HG02943 (cell line): ENCODE measurements around the gene ELAVL1.
"Not testable (repeated sequence)": the region's sequence is repeated elsewhere in the genome, so short reads cannot be mapped to it uniquely, and the experiment has no call there.

ENCODE experiments used
- ATAC-seq: cut with Tn5 transposase; IDR thresholded peaks from one replicate; pipeline ENCODE4 v1.9.1; 2021; ENCODE audit warnings: mild to moderate bottlenecking, low read depth, moderate library complexity; ENCODE audit not compliant: unreplicated experiment

ELAVL1 gene

DNA sequence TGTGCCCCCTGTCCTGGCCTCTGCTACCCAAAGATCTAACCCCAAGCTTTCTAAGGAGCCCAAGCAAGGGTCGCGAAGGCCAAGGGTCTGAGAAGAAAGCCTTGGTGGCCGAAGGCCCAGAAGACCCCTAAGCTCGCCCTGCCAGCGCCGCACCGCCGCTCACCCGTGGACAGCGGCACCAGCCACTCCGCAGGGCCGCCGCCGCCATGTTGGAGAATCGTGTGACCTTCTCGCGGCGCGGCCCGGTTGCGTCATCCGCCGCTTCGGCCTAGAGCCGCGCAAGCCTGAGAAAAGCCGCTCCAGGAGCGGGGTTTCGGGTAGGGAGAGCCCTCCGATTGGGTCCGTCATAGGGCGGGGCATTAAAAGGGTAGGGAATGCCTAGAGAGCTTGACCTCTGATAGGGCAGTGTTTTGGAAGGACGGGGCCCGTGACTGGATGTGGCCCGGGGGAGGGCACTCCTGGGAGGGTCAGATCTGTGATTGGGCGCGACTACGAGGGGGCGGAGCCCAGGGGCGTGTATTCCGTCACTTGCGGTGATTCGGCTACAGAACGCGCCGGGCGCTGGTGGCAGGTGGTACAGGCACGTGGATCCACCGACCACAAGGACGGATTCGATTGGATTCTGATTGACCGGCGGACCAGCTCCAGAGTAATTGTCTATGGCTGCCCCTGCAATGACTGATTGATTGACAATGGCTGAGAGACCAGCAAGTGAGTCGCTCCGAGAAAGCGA, 61.8 kb downstream of the ELAVL1 start, which contains the start of gene TIMM44:
Gene TIMM44 (minus strand): TSS at position 223 of the 733 bp plus-strand sequence. CDS start 15 bp downstream, at position 208.
- peak; percentile 90 for ATAC-seq

- no peak for ATAC-seq
Observed at GRCh38 chr19:7942981-7943443, 62.4 kb downstream of the ELAVL1 start.

- no peak for ATAC-seq
Observed at GRCh38 chr19:7941895-7942596, 63.4 kb downstream of the ELAVL1 start.

GRCh38 chr19:7940841-7941240, 64.6 kb downstream of the ELAVL1 start:
- ATAC-seq, result no peak

DNA sequence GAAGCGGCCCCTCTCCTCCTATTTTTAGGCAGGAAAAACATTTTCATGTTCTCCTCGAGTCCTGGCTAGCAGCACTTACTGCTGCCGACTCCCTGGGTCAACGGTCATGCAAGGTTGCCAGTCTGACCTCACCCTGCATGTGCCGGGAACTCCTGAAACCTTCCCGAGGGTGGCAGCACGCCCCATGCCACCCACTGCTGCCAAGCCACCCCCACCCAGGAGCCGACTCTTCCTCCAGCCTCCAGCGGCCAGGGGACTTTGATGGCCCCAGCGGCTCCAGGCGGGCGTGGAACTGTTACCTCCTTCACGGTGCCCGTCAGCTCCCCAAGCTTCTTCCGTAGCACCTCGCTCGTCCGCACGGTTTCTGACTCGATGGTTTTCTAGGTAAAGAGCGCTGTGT, 70.7 kb downstream of the ELAVL1 start:
- no peak for ATAC-seq

DNA sequence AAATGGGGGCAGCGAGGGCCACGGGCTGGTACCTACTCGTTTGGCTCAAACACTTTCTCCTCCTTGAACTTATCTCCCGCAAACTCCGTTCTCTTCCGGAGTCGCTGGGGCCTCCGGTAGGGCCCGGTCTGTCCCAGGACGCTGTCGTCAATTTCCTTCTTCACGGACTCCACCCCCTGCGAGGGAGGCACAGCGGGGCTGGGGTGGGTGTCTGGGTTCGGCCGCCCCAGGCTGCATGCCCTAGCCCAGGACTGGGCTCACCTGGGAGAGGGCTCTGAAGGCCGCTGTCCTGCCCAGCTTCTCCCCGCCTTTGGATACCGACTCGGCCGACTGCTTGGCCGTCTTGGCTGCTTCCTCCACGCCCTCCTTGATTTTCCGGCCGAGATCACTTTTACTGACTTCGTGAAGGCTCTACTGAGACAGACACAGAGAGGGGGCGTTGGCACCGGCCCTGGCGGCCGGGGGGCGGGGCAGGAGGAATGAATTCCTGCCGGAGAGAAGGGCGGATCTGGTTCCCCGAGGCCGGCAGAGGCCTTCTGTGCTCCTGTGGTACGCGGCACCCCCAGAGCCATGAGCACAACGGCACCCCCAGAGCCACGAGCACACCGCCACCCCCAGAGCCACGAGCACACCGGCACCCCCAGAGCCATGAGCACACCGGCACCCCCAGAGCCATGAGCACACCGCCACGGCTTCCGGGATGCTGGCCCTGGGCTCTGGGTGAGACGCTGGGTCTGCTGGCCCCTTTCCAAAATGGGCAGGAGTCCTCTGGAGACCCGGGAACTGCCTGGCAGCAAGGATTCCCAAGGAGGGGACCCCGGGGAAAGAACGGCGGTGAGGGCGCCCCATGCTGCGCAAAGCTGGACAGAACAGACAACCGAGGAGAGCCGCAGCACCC, 71.4 kb downstream of the ELAVL1 start:
- ATAC-seq, result no peak

DNA sequence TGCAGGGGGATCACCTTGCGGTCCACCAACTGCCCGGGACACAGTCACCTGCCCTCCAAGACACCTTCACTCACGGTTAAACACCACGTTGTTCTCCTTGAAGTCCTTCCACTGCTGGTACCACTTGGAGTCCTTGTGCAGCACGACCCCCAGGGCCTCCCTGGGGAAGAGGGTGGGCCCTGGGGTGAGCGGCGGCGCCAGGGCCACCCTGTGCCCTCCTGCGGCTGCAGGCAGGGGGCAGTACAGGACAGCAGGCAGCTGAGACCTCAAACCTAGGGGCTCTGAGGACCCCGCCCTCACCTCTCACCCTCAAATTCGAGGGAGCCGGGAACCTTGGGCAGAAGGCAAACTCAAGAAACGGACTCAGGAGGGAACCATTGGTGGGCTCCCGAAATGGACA, 72.0 kb downstream of the ELAVL1 start:
- no peak for ATAC-seq

GRCh38 chr19:7932930-7933300, 72.5 kb downstream of the ELAVL1 start:
- ATAC-seq, result no peak

DNA sequence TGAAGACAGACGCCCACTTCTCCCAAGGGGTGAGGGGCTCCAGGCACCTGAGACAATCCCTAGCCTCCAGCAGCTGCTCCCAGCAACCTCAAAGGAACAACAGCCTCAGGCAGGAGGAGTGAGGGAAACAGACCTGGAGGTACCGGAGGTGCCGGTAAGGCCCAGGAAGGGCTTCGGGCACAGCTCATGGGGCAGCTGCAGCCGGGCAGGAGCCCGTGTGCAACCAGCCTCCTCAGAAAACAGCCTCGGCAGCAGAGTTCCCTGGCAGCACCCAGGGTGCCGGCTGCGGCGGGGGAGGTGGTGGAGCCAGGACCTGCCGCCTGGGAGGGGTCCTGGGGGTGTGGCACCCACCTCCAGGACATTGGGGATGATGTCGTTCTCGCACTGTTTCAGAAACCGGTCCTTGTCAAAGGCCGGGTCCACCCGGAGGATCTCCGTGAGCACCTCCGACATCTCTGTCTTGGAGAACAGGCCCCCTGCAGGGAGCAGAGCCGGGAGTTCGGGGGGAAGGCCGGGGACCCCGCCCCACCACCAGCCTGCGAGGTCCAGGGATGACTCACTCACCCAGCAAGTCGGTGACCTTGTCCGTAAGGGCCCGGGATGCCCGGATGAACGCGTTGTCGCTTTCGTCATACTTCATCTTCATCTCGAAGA, 73.0 kb downstream of the ELAVL1 start:
- ATAC-seq, result no peak

DNA sequence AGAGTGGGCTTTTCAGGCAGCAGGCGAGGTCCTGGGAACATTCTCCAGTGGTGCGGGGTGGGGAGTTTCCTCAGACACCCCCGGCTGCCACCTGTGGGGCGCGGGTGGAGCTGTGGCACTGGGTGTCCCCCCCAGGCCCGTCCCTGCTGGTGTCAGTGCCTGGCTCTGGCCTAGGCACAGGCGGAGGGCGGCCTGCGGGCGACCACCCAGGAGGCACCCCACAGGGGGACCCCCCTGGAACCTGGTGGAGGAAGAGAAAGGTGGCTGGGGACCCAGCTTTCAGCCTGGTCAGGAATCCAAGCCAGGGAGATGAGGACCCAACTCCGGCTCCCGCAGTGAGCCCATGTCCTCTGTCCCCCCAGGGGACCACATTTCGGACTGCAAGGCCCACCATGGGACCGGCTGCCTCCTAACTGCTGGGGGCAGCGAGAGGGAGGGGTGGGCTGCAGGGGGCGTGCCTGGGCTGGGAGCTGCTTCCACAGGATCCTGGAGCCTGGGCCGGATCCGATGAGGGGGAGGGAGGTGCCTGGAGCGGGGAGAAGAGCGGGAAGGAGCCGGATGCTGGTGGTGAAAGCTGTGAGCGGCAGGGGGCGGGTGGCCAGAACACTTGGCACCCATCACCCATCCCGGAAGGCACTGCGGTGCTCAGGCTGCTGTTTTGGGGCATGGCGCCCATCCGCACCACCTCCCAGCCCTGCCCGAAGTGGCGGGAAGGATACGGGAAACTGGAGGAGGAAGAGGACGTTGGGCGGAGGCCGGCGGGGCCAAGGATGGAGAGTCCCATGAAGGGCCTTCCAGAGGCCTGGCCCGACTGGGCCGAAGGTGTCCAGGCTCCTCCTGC, 74.0 kb downstream of the ELAVL1 start:
- no peak for ATAC-seq

DNA sequence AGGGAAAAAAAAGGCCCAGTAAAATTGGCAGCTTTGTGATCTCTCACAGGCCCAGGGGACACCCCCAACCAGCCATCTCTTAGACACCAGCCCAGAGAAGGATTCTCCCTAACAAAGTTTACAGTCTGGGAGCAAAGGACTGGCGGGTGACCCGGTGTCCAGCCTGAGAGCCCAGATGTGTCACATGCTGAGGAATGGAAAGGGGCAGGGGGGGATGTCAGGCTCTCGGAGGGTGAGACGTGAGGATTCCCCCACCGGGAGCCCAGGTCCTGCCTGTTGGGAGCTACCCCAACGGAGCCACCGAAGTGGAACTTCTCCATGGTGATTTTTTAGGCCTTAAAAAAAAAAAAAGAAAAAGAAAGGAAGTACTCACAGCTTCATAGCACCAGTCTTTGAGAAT, 74.7 kb downstream of the ELAVL1 start:
- ATAC-seq, result no peak

- not testable (repeated sequence) for ATAC-seq
Observed at GRCh38 chr19:7930030-7930429, 75.4 kb downstream of the ELAVL1 start.

GRCh38 chr19:7928741-7929701, 76.4 kb downstream of the ELAVL1 start:
- ATAC-seq, result no peak

DNA sequence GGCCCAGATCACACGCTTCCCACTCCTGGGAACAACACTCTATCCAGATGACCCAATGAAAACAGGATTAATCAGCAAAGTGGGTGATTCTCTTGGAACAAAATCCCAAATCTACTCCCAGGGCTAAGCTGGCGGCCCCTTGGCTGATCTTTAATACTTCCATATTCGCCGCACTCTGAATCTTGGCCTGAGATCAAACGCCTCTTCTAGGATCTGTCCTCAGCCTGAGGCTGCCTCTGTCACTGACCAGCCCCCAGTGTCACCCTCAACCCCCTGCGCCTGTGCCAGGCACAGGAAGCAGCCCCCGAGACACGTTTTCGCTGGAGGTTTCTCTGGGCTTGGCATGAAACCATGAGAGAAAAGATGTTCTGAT, 77.1 kb downstream of the ELAVL1 start:
- ATAC-seq, result no peak

DNA sequence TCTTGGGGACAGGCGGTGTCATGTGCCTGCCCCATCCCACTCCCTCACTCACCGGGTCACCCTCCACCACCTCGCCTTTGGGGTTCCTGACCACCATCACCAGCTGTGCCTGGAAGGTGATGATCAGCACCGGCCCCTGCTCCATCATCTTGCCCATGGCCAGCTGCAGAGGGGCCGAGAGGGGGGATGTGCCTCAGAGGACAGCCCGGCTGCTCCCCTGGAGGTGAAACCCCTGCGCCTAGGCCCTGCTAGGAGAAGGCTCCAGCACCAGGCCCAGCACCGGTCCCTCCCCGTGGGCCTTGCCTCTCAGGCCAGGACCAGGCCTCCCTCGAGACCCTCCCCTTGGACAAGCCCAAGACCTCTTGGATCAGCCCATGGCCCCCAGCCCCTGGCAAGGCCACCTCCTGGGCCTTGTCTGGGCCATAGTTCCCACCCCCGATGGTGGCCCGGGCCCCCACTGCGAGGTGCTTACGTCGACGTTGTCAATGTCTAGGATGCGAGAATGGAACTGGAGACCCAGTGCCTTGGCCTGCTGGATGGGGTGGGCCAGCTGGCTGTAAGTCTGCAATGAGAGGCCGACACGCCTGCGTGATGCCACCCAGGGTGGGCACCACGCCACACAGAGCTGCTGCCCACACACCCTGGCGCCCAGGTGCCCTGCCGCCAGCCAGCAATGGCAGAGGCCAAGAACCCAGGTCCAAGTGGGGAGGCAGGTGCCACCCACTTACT, 77.7 kb downstream of the ELAVL1 start:
- no peak for ATAC-seq

DNA sequence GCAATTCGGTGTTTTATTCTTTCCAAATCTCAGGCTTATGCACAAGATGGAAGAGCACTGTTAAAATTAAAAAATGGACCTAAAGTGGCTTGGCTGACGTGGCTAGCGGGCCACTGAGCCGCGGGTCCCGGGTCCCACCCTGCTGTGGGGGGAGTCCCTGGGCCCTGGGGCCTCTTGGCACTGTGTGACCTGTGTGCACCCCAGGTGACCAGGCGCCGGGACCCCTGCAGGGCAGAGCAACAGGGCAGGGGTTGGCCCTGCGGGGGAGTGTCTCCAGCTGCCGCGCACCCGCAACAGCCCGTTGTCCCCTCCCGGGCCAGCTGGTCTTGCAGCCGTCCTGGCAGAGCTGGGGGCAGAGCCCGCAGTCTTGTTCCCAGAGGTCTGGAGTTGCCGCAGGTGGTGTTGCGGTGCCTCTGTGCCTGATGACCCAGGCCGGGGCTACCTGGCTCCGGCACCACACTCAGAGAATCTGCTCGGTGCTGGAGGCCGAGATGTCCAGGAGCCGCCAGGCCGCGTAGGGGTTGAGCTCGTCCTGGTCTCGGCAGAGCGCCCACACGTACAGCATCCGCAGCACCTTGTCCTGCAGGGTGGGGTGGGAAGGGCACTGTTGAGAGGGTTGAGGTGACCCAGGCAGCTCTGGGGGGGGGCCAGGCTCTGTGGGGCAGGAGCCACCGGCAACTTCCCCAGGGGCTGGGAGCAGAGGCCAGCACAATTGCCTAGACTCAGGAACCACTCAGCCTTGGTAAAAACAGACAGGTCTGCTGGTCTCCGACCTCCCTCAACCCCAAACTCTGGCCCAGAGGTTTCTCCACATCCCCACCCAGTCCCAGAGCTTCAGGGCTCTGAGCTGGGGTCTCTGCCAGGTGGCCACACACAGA, 78.5 kb downstream of the ELAVL1 start:
- no peak for ATAC-seq
